ENCODE results near the gene ELAC1. TPM values are rescaled to one million over a fixed set of nuclear protein-coding genes. Genes with fewer than 3 reads are reported as not detected.

ELAC1 gene
- total and polyA plus RNA-seq, 2 of the 8 experiments (the other 6 are each of a cell fraction or from before 2014, with no cell fraction given) = 2.3 to 3.4 TPM

GRCh38 chr18:51032193-51032592 is 64.4 kb downstream of the ELAC1 start (continued):
- no peak for TF ChIP-seq MAFK (IDR thresholded peaks at IDR 0.05; ENCODE audit: low read depth, low read length)

Measured in H1 (cell line).